Measurements from ENCODE around the gene MYL5. TPM values are rescaled to one million over a fixed set of nuclear protein-coding genes. Genes with fewer than 3 reads are reported as not detected.

Gene MYL5
- total and polyA plus RNA-seq, 2 of the 13 experiments (the other 11 are each of a cell fraction or from before 2014, with no cell fraction given), result 6.5 to 16.0 TPM

DNA sequence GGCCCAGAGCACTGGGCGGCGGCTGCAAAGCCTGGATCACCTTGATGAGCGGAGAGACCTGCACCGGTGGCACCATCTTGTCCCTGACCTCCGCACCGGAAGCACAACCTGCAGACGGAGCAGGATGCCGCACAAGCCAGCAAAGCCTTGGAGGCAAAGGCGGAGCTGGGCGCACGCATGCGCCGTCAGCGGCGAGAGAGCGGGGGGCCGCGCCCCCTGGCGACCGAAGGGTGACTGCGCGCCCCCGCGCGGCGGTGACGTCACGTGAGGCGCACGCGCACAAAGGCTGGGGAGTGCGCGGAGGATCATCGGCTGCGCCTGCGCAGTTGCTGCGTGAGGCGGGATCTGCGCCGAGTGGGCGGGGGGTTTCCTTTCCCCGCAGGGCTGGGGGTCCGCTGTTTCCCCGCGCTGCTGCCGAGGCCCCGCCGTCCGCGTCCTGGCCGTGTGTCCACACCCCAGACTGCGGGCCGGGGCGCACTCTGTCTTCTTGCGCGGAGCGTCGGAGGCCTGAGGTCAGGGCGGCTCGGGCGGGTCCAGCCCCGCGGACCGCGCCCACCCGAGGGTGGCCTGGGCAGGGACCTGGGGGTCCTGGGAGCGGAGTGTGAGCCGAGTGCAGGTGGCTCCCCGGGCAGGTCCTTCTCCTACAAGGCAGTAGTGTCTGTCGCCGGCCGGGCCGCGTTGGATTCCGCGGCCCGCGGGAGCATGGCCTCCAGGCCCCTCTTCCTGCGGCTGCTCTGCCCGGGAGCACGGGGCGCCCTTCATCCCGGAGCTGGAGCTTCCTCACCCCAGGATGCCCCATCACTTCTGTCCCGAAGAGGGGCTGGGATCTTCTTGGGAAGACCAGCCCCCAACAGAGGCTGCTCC lies at the start of gene MYL5, which contains the start of gene ATP5ME (continued):
- TF ChIP-seq MTF2 (CRISPR knock-in tag; IDR thresholded peaks at IDR 0.05; ENCODE audit: borderline replicate concordance) (0 out of 2 replicates have a peak, but pooled peaks have one; percentile 73), ZSCAN31 (CRISPR knock-in tag; IDR thresholded peaks at IDR 0.05; ENCODE audit: low read depth) (no peak), ZNF614 (CRISPR knock-in tag; IDR thresholded peaks at IDR 0.05; ENCODE audit: borderline replicate concordance) (peak; percentile 80; the same call in 1 of the 2 replicates), ZNF484 (CRISPR knock-in tag; IDR thresholded peaks at IDR 0.05; ENCODE audit: borderline replicate concordance, low read depth) (no peak; the same call in 1 of the 2 replicates), FOSL1 (CRISPR knock-in tag; IDR thresholded peaks at IDR 0.05; ENCODE audit: borderline replicate concordance) (no peak), POLR2AphosphoS2 (IDR thresholded peaks at IDR 0.05; ENCODE audit: low read depth, low read length) (no peak), SMAD1 (CRISPR knock-in tag; IDR thresholded peaks at IDR 0.05; ENCODE audit: borderline replicate concordance, low read depth) (peak; percentile 19; the same call in 1 of the 2 replicates), ZNF263 (CRISPR knock-in tag; IDR thresholded peaks at IDR 0.05) (peak; percentile 81), RERE (CRISPR knock-in tag; IDR thresholded peaks at IDR 0.05; ENCODE audit: low read depth) (peak; percentile 19; the same call in 1 of the 2 replicates), ATM (IDR thresholded peaks at IDR 0.05; ENCODE audit: borderline replicate concordance) (no peak), ZNF256 (CRISPR knock-in tag; conservative IDR thresholded peaks at IDR 0.05) (no peak), TCF7 (IDR thresholded peaks at IDR 0.05; ENCODE audit: low read depth) (no peak), GABPA (IDR thresholded peaks at IDR 0.05; ENCODE audit: low read depth, low read length) (no peak), GABPA (CRISPR knock-in tag; IDR thresholded peaks at IDR 0.05; ENCODE audit: low read depth) (peak; percentile 92), SP1 (IDR thresholded peaks at IDR 0.05) (no peak), SP1 (CRISPR knock-in tag; IDR thresholded peaks at IDR 0.05) (peak; percentile 63), SNAPC5 (CRISPR knock-in tag; IDR thresholded peaks at IDR 0.05; ENCODE audit: borderline replicate concordance) (no peak), PHF8 (CRISPR knock-in tag; IDR thresholded peaks at IDR 0.05) (peak; percentile 89), GLI4 (CRISPR knock-in tag; IDR thresholded peaks at IDR 0.05; ENCODE audit: borderline replicate concordance) (peak; percentile 57; the same call in 1 of the 2 replicates), ZNF281 (CRISPR knock-in tag; IDR thresholded peaks at IDR 0.05; ENCODE audit: borderline replicate concordance) (no peak; the same call in 1 of the 2 replicates), ZNF747 (CRISPR knock-in tag; IDR thresholded peaks at IDR 0.05; ENCODE audit: borderline replicate concordance) (peak; percentile 53)
